Measurements from ENCODE around the gene MTMR10.

- TF ChIP-seq EZH2 (IDR thresholded peaks at IDR 0.05; ENCODE audit: low read length, missing control alignments) (no peak), CTCF (conservative IDR thresholded peaks at IDR 0.05 in 1 of 2, IDR thresholded peaks at IDR 0.05 in 1 of 2; ENCODE audit: low read depth in 1 of 2, low read length in 2 of 2) (no peak)
Measured at GRCh38 chr15:31032961-31033371, 41.5 kb upstream of the MTMR10 start.
